ENCODE data around the gene PIF1.

GRCh38 chr15:64807051-64807749, 18.2 kb downstream of the PIF1 start:
- TF ChIP-seq POLR2A (IDR thresholded peaks at IDR 0.05) = no peak
- TF ChIP-seq CTCF (IDR thresholded peaks at IDR 0.05) = no peak
